ENCODE data around the gene ZNF446.

DNA sequence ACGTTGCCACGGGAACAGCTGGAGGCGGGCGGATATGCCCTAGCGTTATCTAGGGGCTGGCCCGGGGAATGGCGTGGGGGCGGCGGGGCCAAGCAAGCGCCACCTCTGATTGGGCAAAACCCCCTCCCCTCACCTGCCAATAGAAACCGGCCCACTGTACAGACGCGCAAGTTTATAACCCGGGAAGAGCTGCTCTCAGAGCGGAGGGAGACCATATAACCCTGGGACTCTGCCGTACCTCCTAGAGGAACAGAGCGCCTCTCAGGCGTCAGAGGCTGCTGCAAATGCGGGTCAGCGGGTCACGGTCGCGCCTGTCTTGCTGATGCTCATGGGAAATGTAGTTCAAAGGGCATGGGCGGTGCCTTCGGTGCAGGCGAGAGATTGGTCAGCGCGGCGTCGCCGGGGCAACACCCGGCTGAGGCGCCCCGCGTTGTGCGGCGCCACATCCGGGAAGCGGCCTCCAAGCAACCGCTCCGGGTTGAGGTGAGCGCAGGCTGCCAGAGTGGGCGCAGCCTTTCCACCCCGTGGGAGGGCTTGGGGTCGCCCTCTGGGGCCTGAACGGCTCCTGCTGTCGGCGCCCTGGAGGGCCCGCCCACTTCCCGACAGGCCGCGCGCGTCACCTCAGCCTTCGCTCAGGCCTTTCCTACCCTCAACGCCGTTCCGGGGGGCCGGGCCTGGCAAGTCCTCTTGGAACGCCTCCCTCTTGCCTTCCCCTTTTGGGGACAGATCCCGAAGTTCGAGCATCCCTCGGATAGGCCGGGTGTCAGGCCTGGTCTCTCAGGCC, at the start of gene ZNF446:
- TF ChIP-seq, protein P1, sequence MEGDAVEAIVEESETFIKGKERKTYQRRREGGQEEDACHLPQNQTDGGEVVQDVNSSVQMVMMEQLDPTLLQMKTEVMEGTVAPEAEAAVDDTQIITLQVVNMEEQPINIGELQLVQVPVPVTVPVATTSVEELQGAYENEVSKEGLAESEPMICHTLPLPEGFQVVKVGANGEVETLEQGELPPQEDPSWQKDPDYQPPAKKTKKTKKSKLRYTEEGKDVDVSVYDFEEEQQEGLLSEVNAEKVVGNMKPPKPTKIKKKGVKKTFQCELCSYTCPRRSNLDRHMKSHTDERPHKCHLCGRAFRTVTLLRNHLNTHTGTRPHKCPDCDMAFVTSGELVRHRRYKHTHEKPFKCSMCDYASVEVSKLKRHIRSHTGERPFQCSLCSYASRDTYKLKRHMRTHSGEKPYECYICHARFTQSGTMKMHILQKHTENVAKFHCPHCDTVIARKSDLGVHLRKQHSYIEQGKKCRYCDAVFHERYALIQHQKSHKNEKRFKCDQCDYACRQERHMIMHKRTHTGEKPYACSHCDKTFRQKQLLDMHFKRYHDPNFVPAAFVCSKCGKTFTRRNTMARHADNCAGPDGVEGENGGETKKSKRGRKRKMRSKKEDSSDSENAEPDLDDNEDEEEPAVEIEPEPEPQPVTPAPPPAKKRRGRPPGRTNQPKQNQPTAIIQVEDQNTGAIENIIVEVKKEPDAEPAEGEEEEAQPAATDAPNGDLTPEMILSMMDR (IDR thresholded peaks at IDR 0.05), result peak in 1 of 3 donors; percentile 28
- TF ChIP-seq EP300 (IDR thresholded peaks at IDR 0.05), result peak; percentile 64
- TF ChIP-seq POLR2A (IDR thresholded peaks at IDR 0.05), result peak; percentile 54
